Body of pancreas (tissue), 4 donors: ENCODE results near the gene NRBF2. TPM values are rescaled to one million over a fixed set of nuclear protein-coding genes. Genes with fewer than 3 reads are reported as not detected.
"Not testable (repeated sequence)": the region's sequence is repeated elsewhere in the genome, so short reads cannot be mapped to it uniquely, and the experiment has no call there.

Experiments used
- ATAC-seq: fragments of 150-250 bp; one replicate; pipeline ENCODE4 v1.9.1; 2016
- DNase-seq, 4 donors: peaks; one replicate each; pipeline ENCODE4 v3.0.0-alpha.2; 2019
- H3K27ac ChIP-seq, 4 donors: fragments of 200-600 bp; sonication (generic); 1 replicate in 3 of 4; 2 replicates in 1 of 4; pipeline versions ENCODE4 v1.5.1 to v1.6.1; 2016 to 2019; ENCODE audit warnings: mild to moderate bottlenecking in 1 of 4, mixed read lengths in 1 of 4, moderate library complexity in 1 of 4
- H3K27me3 ChIP-seq, 2 donors: fragments of 200-600 bp; sonication (generic); one replicate each; pipeline ENCODE4 v1.6.0; 2016; ENCODE audit warnings: mild to moderate bottlenecking in 1 of 2
- H3K36me3 ChIP-seq, 2 donors: fragments of 200-600 bp; sonication (generic); replicated peaks in 1 of 2; 2 replicates each; pipeline ENCODE4 v1.5.1; 2016; ENCODE audit warnings: low read depth in 2 of 2; ENCODE audit not compliant: insufficient read depth in 1 of 2
- H3K4me1 ChIP-seq: fragments of 200-600 bp; sonication (generic); one replicate; pipeline ENCODE4 v1.6.0; 2016
- H3K4me3 ChIP-seq, 2 donors: fragments of 200-600 bp; sonication (generic); 1 replicate in 1 of 2; 2 replicates in 1 of 2; pipeline ENCODE4 v1.5.1; 2016 to 2019
- H3K9me3 ChIP-seq, 3 donors: fragments of 200-600 bp; sonication (generic); 1 replicate in 2 of 3; 2 replicates in 1 of 3; pipeline ENCODE4 v1.5.1; 2016
- POLR2A ChIP-seq, 3 donors: fragments of 450-650 bp; IDR thresholded peaks; one replicate each; pipeline ENCODE4 v1.6.1; 2016; ENCODE audit warnings: antibody characterized with exemption in 3 of 3, mild to moderate bottlenecking in 2 of 3
- WGBS, 2 donors: methylation state at CpG; one replicate each; pipeline ENCODE4 v1.1.5; 2017; 5-methylcytosine and 5-hydroxymethylcytosine counted together
- intact Hi-C: fragments of 100-400 bp; cut with DNase I; formaldehyde crosslinking; loops from one replicate; pipeline ENCODE4 v1.15.1; 2023
- total RNA-seq, 2 donors: library from RNA; depleted of rRNA; stranded (reverse); fragments of >200 nt; gene quantifications; one replicate each; pipeline ENCODE4 v1.1.0, GENCODE V29; 2016
- TF ChIP-seq, protein P1 (sequence below), 7 experiments: fragments of 450-650 bp in 4 of 7; fragments of 200-600 bp in 3 of 7; sonication (generic) in 3 of 7; IDR thresholded peaks; one replicate each; pipeline ENCODE4 v1.5.1; 2016 to 2019; ENCODE audit warnings: antibody characterized with exemption in 7 of 7

The NRBF2 gene
- total RNA-seq, 2 donors from 2014 or later, result 7.5 to 9.2 TPM

DNA sequence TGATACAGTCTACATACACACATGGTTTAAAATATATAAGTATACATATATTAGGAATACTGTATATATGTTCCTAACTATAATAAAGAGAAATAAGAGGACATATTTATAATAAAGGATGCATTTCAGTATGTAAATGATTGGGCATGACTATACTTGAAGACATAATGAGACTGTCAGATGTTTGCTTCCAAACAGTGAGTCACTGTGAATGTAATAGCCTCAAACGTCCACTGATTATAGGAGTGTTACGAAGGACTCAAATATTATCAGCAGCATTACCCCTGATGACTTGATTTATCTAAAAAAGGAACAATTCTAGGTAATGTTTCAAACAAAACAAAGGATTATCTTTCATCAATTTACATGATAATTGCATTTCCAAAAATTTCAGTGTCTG is 39.9 kb upstream of the NRBF2 start:
- H3K27ac ChIP-seq, result no peak overlapping the region
- H3K4me3 ChIP-seq, result no peak overlapping the region
- intact Hi-C loops, result no loop called here
- no peak for ATAC-seq
- H3K9me3 ChIP-seq, result no peaks in the 10 kb centered on the region
- no peak for TF ChIP-seq POLR2A (IDR thresholded peaks at IDR 0.05)
- TF ChIP-seq, protein P1, sequence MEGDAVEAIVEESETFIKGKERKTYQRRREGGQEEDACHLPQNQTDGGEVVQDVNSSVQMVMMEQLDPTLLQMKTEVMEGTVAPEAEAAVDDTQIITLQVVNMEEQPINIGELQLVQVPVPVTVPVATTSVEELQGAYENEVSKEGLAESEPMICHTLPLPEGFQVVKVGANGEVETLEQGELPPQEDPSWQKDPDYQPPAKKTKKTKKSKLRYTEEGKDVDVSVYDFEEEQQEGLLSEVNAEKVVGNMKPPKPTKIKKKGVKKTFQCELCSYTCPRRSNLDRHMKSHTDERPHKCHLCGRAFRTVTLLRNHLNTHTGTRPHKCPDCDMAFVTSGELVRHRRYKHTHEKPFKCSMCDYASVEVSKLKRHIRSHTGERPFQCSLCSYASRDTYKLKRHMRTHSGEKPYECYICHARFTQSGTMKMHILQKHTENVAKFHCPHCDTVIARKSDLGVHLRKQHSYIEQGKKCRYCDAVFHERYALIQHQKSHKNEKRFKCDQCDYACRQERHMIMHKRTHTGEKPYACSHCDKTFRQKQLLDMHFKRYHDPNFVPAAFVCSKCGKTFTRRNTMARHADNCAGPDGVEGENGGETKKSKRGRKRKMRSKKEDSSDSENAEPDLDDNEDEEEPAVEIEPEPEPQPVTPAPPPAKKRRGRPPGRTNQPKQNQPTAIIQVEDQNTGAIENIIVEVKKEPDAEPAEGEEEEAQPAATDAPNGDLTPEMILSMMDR (IDR thresholded peaks at IDR 0.05), result no peak
- H3K27me3 ChIP-seq, result no peaks in the 10 kb centered on the region
- no peaks in the 10 kb centered on the region for H3K36me3 ChIP-seq
- 62 to 71% methylated on average over 2 of the region's 2 CpGs for WGBS, 2 donors
- DNase-seq, result no peak
- no peaks in the 10 kb centered on the region for H3K4me1 ChIP-seq

DNA sequence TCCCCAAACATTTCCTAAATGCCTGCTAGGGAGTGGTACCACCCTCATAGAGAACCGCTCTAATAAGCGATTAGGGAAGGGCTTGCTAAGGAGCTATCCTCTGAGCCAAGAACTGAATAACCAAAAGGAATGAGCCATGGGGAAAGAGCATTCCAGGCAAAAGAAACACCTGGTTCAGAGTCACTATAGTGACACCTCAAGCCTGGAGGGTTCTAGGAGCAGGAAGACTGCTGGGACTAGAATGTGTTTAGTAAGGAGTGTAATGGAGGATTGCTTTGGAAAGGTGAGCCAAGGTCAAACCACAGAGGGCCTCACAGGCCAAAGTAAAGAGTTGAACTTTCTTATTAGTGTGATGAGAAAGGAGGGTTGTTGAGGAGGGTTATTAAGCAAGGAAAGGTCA is 38.7 kb upstream of the NRBF2 start:
- DNase-seq (no peak), ATAC-seq (no peak)
- Histone ChIP-seq H3K36me3 (no peaks in the 10 kb centered on the region), H3K4me1 (no peaks in the 10 kb centered on the region), H3K27me3 (no peaks in the 10 kb centered on the region), H3K27ac (no peak overlapping the region), H3K4me3 (no peak overlapping the region), H3K9me3 (no peaks in the 10 kb centered on the region)
- intact Hi-C loops, result no loop called here
- TF ChIP-seq, protein P1 (IDR thresholded peaks at IDR 0.05), result no peak
- no peak for TF ChIP-seq POLR2A (IDR thresholded peaks at IDR 0.05)
- 87 to 96% methylated on average over 2 of the region's 2 CpGs for WGBS, 2 donors

DNA sequence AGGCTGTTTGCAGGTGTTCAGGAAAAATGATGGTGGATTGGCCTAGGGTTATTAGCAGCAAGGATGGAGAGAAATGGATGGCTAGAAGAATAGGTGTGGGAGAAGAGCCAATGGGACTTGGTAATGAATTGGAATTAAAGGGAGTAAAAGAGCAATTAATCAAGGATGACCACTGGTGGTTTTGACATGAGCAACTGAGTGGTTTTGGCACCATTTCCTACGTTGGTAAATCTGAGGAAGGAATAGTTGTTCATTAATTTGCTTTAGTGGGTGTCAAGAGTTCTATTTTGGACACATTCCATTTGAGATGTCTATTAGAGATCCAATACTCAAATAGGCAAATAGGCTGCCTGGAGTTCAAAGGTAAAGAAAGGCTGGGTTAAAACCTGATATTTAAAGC is 38.2 kb upstream of the NRBF2 start:
- whole genome bisulfite sequencing, 2 donors, result 16 to 17% methylated on average over 1 of the region's 1 CpG
- Histone ChIP-seq H3K27ac (no peak overlapping the region), H3K9me3 (no peaks in the 10 kb centered on the region)

DNA sequence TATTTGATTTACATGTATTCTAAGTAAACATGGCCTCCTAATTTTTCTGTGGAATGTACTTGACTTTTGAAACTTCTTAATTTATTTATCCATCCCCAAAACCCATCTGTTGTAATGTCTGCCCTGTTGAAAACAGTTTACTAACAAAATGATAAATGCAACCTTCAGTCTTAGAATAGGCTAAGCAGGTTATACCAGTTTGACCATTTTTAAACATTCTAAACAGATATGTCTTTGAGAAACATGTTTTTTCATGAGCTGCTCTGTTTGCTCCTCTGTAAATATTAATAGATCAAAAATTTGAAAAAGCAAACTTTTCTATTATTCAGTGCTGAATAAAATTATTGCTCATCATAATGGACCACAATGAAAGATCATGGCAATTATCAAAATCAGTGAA is 33.4 kb upstream of the NRBF2 start:
- H3K4me1 ChIP-seq, result no peaks in the 10 kb centered on the region
- H3K9me3 ChIP-seq, result no peaks in the 10 kb centered on the region
- DNase-seq (no peak), ATAC-seq (no peak)
- H3K27me3 ChIP-seq, result no peaks in the 10 kb centered on the region
- H3K27ac ChIP-seq, result no peak overlapping the region
- H3K36me3 ChIP-seq, result no peaks in the 10 kb centered on the region
- intact Hi-C loops, result no loop called here
- no peak for TF ChIP-seq POLR2A (IDR thresholded peaks at IDR 0.05)
- TF ChIP-seq, protein P1 (IDR thresholded peaks at IDR 0.05), result no peak
- no peak overlapping the region for H3K4me3 ChIP-seq

More for the DNA sequence above, 38.2 kb upstream of the NRBF2 start:
- intact Hi-C loops, result no loop called here
- H3K27me3 ChIP-seq, result no peaks in the 10 kb centered on the region
- ATAC-seq, result no peak
- H3K36me3 ChIP-seq, result no peaks in the 10 kb centered on the region
- TF ChIP-seq, protein P1 (IDR thresholded peaks at IDR 0.05), result no peak
- TF ChIP-seq POLR2A (IDR thresholded peaks at IDR 0.05), result no peak
- H3K4me3 ChIP-seq, result no peak overlapping the region
- no peak for DNase-seq
- no peaks in the 10 kb centered on the region for H3K4me1 ChIP-seq

GRCh38 chr10:63101091-63101490 is 32.0 kb upstream of the NRBF2 start:
- H3K36me3 ChIP-seq, H3K4me3 ChIP-seq, ATAC-seq, intact Hi-C loops, DNase-seq, H3K27me3 ChIP-seq, H3K27ac ChIP-seq, H3K9me3 ChIP-seq, H3K4me1 ChIP-seq: not testable (repeated sequence)
- 81 to 85% methylated on average over 10 of the region's 10 CpGs for WGBS, 2 donors

DNA sequence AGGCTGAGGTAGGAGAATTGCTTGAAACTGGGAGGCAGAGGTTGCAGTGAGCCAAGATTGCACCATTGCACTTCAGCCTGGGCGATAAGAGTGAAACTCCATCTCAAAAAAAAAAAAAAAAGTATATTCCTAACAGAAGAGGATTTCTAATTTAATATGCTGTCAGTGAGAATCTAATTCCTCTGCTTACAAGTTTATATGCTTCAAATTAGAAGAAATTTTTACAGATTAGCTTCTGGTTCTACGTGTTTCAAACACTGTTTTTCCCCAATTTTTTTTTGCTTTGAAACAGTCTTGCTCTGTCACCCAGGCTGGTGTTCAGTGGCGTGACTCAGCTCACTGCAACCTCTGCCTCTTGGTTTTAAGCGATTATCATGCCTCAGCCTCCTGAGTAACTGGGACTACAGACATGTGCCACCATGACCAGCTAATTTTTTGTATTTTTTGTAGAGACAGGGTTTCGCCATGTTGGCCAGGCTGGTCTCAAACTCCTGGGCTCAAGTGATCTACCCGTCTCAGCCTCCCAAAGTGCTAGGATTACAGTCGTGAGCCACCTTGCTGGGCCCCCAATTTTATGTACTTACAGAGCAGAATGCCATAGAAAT is 30.7 kb upstream of the NRBF2 start:
- H3K36me3 ChIP-seq, H3K27me3 ChIP-seq, H3K4me1 ChIP-seq, H3K4me3 ChIP-seq, H3K9me3 ChIP-seq, DNase-seq, ATAC-seq, intact Hi-C loops, H3K27ac ChIP-seq: not testable (repeated sequence)
- WGBS, 2 donors, result 67 to 75% methylated on average over 7 of the region's 7 CpGs

GRCh38 chr10:63103178-63103577 is 29.9 kb upstream of the NRBF2 start:
- 45 to 52% methylated on average over 4 of the region's 4 CpGs for WGBS, 2 donors
- H3K36me3 ChIP-seq, H3K4me3 ChIP-seq, intact Hi-C loops, H3K9me3 ChIP-seq, H3K27ac ChIP-seq, DNase-seq, ATAC-seq, H3K4me1 ChIP-seq, H3K27me3 ChIP-seq: not testable (repeated sequence)
